Choroid plexus epithelial cell (primary cell): Measurements from ENCODE around the gene CD3D.

ENCODE experiments used
- DNase-seq: peaks from one replicate; pipeline ENCODE4 v3.0.0-alpha.2; 2010; ENCODE audit warnings: low read depth
- H3K4me3 ChIP-seq: 2 replicates; pipeline ENCODE4 v1.5.1; 2011; ENCODE audit warnings: low read depth, mild to moderate bottlenecking, control low read depth, low read length, moderate library complexity
- TF ChIP-seq, protein P1 (sequence below): conservative IDR thresholded peaks from 2 replicates; pipeline ENCODE4 v1.5.1; 2011; ENCODE audit warnings: low read depth, mild to moderate bottlenecking, control low read depth, inconsistent platforms, low read length, moderate library complexity

CD3D gene

DNA sequence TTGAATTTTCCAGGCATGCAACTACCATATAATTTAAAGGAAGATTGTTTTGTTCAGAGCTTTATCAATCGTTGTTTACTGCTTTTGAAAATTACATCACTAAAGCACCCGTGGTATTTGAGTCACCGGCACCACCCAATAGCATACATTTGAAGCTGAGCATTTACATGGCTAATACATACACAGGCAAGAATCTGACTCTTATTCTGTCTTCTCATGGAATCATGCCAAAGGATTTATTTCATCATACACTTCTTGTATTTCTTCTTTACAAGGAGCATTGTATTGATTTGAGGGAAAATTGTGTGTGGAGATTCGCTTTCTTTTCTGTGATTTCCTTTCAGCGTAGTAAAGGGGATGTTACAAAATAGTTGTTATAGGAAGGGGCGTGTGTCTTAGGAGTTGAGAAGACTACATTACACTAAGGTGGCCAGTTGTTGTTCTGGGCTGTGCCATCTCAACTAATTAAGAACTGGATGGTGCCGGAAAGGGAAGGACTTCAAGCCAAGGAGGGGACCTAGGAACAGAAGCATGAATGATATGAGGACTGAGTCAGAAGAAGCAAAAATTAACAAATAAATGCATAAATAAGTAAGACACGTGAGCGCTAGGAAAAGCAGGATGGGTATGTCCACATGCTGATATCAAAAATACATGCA is 50.9 kb downstream of the CD3D start:
- TF ChIP-seq, protein P1, sequence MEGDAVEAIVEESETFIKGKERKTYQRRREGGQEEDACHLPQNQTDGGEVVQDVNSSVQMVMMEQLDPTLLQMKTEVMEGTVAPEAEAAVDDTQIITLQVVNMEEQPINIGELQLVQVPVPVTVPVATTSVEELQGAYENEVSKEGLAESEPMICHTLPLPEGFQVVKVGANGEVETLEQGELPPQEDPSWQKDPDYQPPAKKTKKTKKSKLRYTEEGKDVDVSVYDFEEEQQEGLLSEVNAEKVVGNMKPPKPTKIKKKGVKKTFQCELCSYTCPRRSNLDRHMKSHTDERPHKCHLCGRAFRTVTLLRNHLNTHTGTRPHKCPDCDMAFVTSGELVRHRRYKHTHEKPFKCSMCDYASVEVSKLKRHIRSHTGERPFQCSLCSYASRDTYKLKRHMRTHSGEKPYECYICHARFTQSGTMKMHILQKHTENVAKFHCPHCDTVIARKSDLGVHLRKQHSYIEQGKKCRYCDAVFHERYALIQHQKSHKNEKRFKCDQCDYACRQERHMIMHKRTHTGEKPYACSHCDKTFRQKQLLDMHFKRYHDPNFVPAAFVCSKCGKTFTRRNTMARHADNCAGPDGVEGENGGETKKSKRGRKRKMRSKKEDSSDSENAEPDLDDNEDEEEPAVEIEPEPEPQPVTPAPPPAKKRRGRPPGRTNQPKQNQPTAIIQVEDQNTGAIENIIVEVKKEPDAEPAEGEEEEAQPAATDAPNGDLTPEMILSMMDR: no peak
- no peak overlapping the region for H3K4me3 ChIP-seq
- peak; percentile 15 for DNase-seq

DNA sequence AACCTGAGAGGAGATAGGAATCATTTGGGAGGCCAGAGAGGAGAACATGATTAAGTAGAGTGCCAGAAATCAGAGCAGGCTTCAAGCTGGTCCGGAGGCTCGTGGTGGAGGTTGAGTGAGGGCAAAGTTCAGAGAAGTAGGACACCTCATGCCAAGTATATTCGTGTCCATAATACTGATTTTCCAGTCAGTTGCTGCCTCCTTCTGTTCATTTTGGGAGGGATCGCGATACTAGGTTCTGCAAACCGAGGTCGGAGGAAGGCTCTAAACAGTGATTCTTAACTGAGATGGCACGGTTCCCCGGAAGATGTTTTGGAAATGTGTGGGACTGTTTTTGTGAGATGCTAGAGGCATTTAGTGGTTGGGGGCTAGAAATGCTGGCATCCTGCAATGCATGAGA is 51.6 kb downstream of the CD3D start:
- TF ChIP-seq, protein P1: peak; percentile 23
- no peak overlapping the region for H3K4me3 ChIP-seq
- peak; percentile 11 for DNase-seq

DNA sequence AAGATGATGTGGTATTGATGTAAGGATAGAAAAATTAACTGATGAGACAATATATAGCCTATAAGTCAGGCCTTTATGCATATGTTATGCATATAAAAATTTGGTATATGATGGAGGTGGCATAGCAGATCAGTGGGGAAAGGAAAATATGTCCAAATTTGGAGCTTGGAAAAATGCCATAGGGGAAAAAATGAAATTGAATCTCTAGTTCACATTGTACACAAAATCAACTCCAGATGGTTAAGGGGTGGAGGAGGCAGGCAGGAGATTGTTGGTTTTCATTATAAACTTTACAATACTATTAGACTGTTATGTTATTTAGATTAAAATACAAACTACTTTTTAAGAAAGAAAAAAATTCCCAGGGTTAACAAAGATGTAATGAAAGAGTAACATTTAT is 53.1 kb downstream of the CD3D start:
- TF ChIP-seq, protein P1: no peak
- no peak for DNase-seq
- no peak overlapping the region for H3K4me3 ChIP-seq
